GM12872 (cell line): ENCODE measurements around the gene LHPP.

Experiments
- CTCF ChIP-seq: IDR thresholded peaks from 3 replicates; pipeline ENCODE4 v1.5.1; 2011; ENCODE audit warnings: low read depth, mild to moderate bottlenecking, low read length, moderate library complexity; ENCODE audit not compliant: insufficient read depth

The LHPP gene

DNA sequence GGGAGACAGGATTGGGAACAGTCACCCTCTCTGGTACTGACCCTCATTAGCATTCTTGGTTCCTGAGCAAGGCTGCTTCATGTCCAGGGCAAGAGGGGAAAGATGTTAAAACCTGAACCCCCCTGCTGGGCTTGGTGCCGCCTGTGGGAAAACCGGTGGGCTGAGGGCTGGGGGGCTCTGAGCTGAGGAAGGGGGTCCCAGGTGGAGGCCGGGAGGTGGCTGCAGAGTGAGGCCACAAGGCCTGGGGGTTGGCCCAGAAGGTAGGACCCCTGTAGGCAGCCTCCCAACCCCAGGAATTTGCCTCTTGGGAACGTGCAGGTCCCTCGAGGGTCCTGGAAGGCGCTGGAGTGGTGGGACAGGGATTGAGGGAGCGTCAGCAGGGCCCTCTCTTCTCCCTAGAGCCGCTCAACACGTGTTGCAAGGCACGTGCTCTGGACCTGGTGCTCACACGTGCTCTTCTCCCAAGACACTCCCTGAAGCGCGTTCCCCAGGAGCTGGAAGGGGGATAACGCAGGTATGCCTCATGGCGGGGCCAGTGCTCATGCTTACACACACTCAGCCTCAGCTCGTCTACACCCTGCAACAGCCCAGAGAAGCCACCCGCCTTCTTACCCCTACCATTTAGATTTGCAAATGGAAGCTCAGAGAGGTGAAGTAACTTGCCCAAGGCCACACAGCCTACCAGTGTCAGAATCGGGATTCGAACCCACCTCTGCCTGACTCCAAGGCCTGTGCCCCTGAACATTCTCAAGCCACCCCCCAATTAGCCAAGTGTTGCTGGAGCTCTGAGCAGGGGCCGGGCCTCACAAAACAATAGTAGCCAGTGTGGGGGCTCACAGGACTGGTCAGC is 64.4 kb downstream of the LHPP start:
- no peak for TF ChIP-seq CTCF

- no peak for TF ChIP-seq CTCF
Measured at GRCh38 chr10:124526621-124527267, 65.1 kb downstream of the LHPP start.

GRCh38 chr10:124527874-124528395 is 66.3 kb downstream of the LHPP start:
- TF ChIP-seq CTCF, result no peak

- TF ChIP-seq CTCF, result no peak
Measured at GRCh38 chr10:124529661-124530214, 68.1 kb downstream of the LHPP start.

DNA sequence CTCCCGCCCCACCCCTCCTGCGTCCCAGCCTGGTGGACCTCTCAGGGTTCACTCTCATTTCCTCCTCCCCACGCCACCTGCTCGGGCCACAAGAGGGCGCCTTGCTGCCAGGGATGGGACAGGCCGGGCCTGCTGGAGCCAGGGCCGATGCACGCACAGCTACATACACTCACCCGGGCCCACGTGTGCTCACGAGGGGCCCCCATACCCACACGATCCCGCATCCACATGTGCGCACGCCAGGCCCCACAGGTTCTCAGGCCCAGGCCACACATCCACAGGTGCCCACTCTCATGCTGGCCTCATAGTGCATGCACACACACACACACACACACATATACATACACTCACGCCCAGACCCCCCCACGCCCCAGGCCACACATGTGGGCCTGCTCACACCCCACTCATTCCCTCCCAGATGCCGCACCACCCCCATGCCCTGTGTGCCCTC is 68.6 kb downstream of the LHPP start:
- peak; percentile 90 for TF ChIP-seq CTCF

DNA sequence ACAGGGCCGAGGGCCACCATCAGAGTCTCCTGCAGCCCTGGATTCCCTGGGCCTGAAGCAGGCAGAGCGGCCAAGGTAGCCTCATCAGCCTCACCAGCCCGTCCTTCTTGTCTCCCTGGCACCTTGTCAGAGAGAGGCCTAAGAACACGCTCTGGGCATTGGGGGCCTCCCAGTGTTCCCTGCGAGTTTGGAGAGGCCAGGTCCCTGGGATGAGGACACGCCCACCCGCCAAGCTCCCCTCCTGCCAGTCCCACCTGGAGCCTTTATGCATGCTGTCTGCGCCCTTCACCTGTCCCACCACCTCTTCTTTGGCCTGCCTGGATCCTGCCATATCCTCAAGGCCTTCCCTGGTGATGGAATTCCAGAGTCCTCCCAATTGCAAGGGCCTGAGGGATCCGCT is 69.2 kb downstream of the LHPP start:
- TF ChIP-seq CTCF, result no peak

- peak; percentile 58 for TF ChIP-seq CTCF
Measured at GRCh38 chr10:124532106-124532641, 70.6 kb downstream of the LHPP start.
